ENCODE data around the gene STON2.

STON2 gene

GRCh38 chr14:81286574-81287370 is 113.4 kb downstream of the STON2 start:
- ChIA-PET CTCF (no interaction called here), POLR2A (no interaction called here)
- DNase-seq (ENCODE audit: low read depth, low spot score) = no peak
- TF ChIP-seq CTCF (IDR thresholded peaks at IDR 0.05; ENCODE audit: insufficient read depth, low read length, missing control alignments) = no peak
- H3K4me3 ChIP-seq (ENCODE audit: low read depth, low read length) = no peak overlapping the region

- TF ChIP-seq CTCF (IDR thresholded peaks at IDR 0.05; ENCODE audit: insufficient read depth, low read length, missing control alignments) = no peak
- DNase-seq (ENCODE audit: low read depth, low spot score) = no peak
- ChIA-PET CTCF (no interaction called here), POLR2A (no interaction called here)
- H3K4me3 ChIP-seq (ENCODE audit: low read depth, low read length) = no peak overlapping the region
Measured at GRCh38 chr14:81285245-81285644, 114.9 kb downstream of the STON2 start.

- POLR2A ChIA-PET = no interaction called here
- no peak for DNase-seq (ENCODE audit: low read depth, low spot score)
- CTCF ChIA-PET = no interaction called here
- no peak overlapping the region for H3K4me3 ChIP-seq (ENCODE audit: low read depth, low read length)
- no peak for TF ChIP-seq CTCF (IDR thresholded peaks at IDR 0.05; ENCODE audit: insufficient read depth, low read length, missing control alignments)
Measured at GRCh38 chr14:81281332-81281731, 118.8 kb downstream of the STON2 start.

- TF ChIP-seq CTCF (IDR thresholded peaks at IDR 0.05; ENCODE audit: insufficient read depth, low read length, missing control alignments) = no peak
Measured at GRCh38 chr14:81280136-81280791, 119.9 kb downstream of the STON2 start.

GRCh38 chr14:81277096-81277495 is 123.0 kb downstream of the STON2 start:
- no peak for TF ChIP-seq CTCF (IDR thresholded peaks at IDR 0.05; ENCODE audit: insufficient read depth, low read length, missing control alignments)
- H3K4me3 ChIP-seq (ENCODE audit: low read depth, low read length) = no peak overlapping the region
- no peak for DNase-seq (ENCODE audit: low read depth, low spot score)
- CTCF ChIA-PET = interaction anchor here (0.6 to 15.7 kb wide), 2 partner anchors 54 to 178 kb away, joined by 3 to 274 read pairs; no protein-coding TSS in a partner anchor
- POLR2A ChIA-PET = no interaction called here

More at GRCh38 chr14:81280136-81280791, 119.9 kb downstream of the STON2 start:
- DNase-seq (ENCODE audit: low read depth, low spot score) = no peak
- H3K4me3 ChIP-seq (ENCODE audit: low read depth, low read length) = no peak overlapping the region
- CTCF ChIA-PET = no interaction called here
- POLR2A ChIA-PET = no interaction called here

Measured in AG04449 (cell line).